ENCODE measurements around the gene ANKHD1.

ANKHD1 gene

GRCh38 chr5:140544986-140545385, 143.4 kb downstream of the ANKHD1 start:
- no peak for DNase-seq (ENCODE audit: low read depth)

- no peak for DNase-seq (ENCODE audit: low read depth)
Measured at GRCh38 chr5:140545606-140546005, 144.0 kb downstream of the ANKHD1 start.

- DNase-seq (ENCODE audit: low read depth) = no peak
Measured at GRCh38 chr5:140546851-140547507, 145.3 kb downstream of the ANKHD1 start.

DNA sequence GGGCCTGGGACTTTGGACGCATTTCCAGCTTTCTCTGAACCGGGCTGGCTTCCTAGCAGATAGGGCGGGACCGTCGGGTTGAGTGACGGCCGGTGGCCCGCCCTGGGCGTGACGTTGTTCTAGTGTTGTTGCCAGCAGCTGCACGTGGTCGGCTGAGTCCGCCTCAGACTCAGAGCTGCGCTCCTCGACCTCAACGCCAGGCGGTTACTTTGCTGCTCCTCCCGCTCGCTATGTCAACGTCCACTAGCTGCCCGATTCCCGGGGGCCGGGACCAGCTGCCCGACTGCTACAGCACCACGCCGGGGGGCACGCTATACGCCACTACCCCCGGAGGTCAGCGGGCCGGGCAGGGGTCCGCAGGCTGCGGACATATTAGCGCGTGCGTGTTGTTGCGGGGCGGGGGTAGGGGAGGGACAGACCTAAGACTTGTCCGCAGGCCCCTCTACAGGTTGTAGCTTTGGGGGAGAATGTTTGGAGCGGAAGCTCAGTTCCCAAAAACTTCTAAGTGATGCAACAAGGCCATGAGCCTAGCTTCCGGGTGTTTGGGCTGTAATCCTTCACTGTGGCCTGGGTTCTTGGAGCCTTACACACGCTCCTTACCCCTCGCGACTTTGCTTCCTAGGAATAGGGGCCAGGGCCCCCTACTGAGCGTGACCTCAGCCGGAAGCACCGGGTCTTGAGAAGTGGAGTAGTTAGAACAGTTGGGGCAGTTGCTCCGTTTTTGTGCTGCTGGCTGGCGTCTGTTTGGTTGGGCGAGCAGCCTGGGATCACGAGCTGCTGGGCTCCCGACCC, 146.1 kb downstream of the ANKHD1 start, which contains the start of gene EIF4EBP3:
Gene EIF4EBP3, plus strand, starts transcription at position 155 of the 792 bp plus-strand sequence. Its CDS starts 76 bp downstream, at position 231.
- peak; percentile 60 for DNase-seq (ENCODE audit: low read depth)

DNA sequence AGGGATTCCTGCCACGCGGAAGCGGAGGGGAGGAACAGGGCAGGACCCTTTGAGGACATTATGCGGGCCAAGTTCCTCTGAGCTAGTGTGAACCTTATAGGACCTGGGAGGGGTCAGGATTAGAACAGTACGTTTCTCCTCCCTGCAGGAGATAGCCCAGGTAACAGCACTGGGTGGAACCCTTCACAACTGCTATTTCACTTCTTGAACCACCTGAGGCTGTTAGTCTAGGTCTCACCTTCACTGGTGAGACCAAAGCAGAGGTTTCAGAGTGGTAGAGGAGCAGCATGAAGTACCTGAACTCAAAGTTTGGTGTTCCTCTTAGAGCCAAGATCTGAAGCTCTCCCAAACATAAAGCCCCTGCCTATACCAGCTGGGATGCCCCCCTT, 146.7 kb downstream of the ANKHD1 start:
- DNase-seq (ENCODE audit: low read depth) = no peak

- no peak for DNase-seq (ENCODE audit: low read depth)
Measured at GRCh38 chr5:140548791-140549190, 147.2 kb downstream of the ANKHD1 start.

GRCh38 chr5:140549237-140550144, 147.9 kb downstream of the ANKHD1 start:
- DNase-seq (ENCODE audit: low read depth) = no peak

GRCh38 chr5:140550147-140551079, 148.8 kb downstream of the ANKHD1 start:
- no peak for DNase-seq (ENCODE audit: low read depth)

DNA sequence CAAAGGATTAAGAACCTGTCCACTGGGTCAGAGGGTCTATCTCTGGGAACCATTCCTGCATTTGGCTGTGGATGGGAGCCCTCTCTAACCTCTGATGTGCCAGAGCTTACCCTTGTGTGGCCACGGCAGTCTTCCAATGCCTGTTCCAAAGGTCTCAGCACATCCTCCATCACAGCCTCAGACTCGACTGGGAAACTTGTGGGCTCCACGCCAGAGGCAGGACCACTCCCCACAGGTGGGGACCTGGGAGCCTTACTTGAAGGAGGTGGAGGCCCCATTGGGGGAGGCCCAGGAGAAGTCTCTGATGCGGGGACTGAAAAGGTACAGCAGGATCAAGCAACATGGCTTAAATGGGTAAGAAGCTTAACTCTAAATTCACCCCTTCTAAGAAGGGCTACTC, 150.2 kb downstream of the ANKHD1 start:
- no peak for DNase-seq (ENCODE audit: low read depth)

DNA sequence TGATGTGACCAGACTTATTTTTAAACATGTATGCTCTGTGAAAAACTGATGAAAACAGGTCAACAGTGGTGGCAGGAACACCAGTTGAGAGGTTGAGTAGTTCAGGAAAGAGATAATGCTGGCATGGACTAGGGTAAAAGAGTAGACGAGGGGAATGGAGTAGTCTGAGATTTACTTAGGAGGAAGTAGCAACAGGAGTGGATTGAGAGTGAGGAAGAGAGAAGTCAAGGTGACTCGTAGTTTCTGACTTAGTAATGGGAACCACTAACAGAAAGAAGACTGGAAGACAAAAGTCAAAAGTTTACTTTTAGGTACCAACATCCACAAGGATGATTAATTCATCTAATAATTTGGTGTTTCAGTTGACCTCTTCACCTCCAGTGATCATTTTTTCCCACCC, 152.0 kb downstream of the ANKHD1 start:
- no peak for DNase-seq (ENCODE audit: low read depth)

DNA sequence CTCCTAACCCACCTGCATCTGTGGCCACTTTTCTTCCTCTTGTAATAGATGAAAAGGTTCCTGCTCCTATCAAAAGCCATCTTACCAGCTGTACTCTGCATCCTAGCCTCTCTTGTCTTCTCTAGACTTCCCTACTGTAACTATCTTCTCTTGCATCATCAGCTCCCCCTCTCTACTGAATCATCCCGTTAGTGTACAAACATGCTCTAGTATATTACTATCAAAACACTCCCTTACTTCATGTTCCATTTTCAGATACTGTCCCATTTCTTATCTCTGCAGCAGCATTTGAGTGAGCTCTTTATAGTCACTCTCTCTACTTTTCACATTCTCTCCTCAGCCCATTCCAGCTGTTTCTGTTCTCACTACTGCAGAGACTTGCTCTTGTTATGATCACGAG, 152.8 kb downstream of the ANKHD1 start:
- DNase-seq (ENCODE audit: low read depth) = no peak

GRCh38 chr5:140555747-140556312, 154.2 kb downstream of the ANKHD1 start:
- DNase-seq (ENCODE audit: low read depth) = no peak

DNA sequence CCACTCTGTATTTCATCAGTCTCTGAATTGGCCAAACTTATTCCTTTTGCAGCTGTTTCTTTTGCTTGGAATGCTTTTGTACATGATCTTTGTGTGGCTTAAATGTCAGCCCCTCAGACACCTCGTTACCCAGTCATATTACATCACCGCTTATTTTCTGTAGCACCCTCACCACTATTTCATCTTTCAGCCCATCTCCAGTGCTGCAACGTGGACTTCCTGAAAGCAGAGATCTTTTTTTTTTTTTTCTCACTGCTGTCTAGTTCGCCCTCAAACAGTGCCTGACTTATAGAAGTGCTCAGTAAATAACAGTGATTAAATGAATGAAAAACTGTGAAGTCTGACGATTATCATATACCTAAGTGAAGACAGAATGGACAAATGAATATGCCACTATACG, 154.8 kb downstream of the ANKHD1 start:
- no peak for DNase-seq (ENCODE audit: low read depth)

- peak; percentile 81 for DNase-seq (ENCODE audit: low read depth)
Measured at GRCh38 chr5:140557136-140557805, 155.6 kb downstream of the ANKHD1 start, which contains the start of gene SRA1. Gene SRA1 (minus strand): TSS chr5:140557473. CDS start chr5:140557452, 21 bp downstream.

- DNase-seq (ENCODE audit: low read depth) = no peak
Measured at GRCh38 chr5:140557965-140558364, 156.3 kb downstream of the ANKHD1 start.

DNA sequence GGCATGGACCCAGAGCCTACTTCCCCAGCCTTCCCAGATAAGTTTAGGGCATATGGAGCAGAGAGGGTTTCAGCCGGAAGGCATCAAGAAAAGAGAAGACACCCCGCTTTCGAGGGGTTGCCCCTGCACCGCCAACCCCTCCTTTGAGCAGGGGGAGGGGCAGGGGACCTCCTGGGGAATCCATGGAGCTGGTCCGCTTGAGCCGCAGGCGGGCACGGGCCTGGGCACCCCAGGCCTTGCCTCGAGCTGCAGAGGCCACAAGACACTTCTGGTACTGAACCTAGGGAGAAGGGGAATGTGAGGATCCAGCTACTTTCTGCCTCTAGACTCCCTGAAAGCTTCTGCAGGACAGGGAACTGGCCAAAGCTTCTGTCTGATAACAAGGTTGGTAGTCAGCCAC, 156.9 kb downstream of the ANKHD1 start:
- no peak for DNase-seq (ENCODE audit: low read depth)

DNA sequence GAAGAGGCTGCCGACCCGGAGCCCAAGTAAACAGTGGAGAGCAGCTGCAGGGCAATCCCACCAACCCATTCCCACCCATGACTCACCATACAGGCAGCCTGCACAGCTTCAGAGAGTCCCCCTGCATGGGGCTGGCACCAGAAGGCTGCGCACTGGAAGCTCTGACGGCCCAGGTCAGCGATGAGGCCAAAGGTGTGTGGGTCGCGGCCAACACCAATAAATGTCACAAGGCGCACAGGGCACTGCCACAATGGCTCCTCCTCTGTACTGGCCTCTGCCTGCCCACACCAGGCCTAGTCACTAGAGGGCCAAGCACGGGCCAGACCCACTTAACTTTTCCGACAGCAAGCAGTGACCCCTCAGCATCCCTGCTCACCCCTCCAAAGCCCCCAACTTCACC, 158.6 kb downstream of the ANKHD1 start:
- no peak for DNase-seq (ENCODE audit: low read depth)

DNA sequence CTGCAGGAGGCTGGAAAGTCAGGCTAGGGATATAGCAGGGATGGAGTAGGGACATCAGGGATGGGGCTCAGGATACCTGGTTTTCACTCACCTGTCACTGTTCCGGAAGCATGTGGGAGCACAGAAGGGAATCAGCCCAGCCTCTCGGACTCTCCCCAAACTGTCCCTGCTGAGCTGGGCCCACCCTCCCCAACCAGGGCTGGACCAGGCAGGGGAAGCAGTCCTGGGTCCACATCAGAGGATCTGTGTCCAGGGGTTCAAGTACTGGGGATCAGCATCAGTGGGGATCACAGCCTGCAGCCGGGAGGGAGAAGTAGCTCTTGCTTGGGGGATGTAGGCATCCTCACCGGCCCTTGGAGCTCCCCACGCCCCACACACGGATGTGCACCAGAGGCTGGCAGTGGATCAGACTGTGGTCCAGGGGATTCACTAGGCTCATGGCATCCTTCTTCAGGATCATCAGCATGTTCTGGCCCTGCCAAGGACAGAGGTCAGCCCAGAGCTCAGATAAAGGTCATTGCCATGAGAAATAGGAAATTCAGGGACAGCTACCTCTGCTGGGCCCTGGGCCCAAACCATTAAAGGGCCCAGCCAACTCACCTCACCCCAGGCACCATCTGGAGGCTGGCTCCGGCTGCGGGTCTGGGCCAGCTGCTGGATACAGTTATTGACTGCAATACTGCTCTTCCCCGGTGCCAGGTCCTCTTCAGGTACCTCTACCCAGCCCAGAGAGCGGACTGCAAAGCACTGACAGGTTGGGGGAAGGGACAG, 160.3 kb downstream of the ANKHD1 start:
- no peak for DNase-seq (ENCODE audit: low read depth)

DNA sequence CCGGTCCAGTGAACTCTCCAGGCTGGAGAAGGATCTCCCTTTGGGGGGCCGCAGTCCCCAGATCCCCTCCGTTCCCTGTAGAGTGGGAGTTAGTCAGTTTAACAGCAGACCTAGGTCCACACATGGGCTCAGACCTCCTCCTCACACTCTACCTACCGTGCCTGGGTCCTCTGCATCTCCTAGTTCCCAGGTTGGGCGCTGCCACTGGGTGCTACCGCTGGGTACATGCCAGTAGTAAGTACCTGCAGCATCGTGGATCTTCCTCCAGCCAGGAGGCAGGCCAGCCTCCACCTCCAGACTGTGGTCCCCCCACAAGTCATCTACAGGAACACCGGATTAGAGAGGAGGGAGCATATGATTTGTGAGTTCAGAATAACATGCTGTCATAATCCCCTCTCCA, 162.0 kb downstream of the ANKHD1 start:
- DNase-seq (ENCODE audit: low read depth) = no peak

Measured in stimulated activated CD8-positive, alpha-beta memory T cell treated with anti-CD3 and anti-CD28 coated beads, Interleukin-15, amount 100 ng/mL, for 24 hours (primary cell).